H9 (cell line): ENCODE measurements around the gene TTC9B. TPM values are rescaled to one million over a fixed set of nuclear protein-coding genes. Genes with fewer than 3 reads are reported as not detected.

ENCODE experiments used
- DNase-seq: peaks from one replicate; pipeline ENCODE4 v3.0.0-alpha.2; 2017
- H2AFZ ChIP-seq: one replicate; pipeline ENCODE4 v1.6.1; 2013; ENCODE audit warnings: mild to moderate bottlenecking, low read length, control low read depth, moderate library complexity
- H2AK5ac ChIP-seq: 2 replicates; pipeline ENCODE4 v1.6.1; 2013; ENCODE audit warnings: low read length, control low read depth, mixed read lengths; ENCODE audit not compliant: insufficient read length
- H2BK120ac ChIP-seq: one replicate; pipeline ENCODE4 v1.6.1; 2013; ENCODE audit warnings: low read depth, mild to moderate bottlenecking, low read length, control low read depth, inconsistent platforms; ENCODE audit not compliant: poor library complexity, severe bottlenecking
- H2BK12ac ChIP-seq: 2 replicates; pipeline ENCODE4 v1.6.1; 2013; ENCODE audit warnings: low read length, control low read depth, mixed read lengths, low read depth; ENCODE audit not compliant: insufficient read length
- H2BK15ac ChIP-seq: 2 replicates; pipeline ENCODE4 v1.6.1; 2013; ENCODE audit warnings: low read depth, low read length, control low read depth
- H2BK20ac ChIP-seq: one replicate; pipeline ENCODE4 v1.6.1; 2013; ENCODE audit warnings: low read depth, mild to moderate bottlenecking, low read length, control low read depth, inconsistent platforms; ENCODE audit not compliant: poor library complexity, severe bottlenecking
- H2BK5ac ChIP-seq: 2 replicates; pipeline ENCODE4 v1.6.1; 2013; ENCODE audit warnings: low read length, control low read depth, mixed read lengths; ENCODE audit not compliant: insufficient read length
- H3K14ac ChIP-seq: 2 replicates; pipeline ENCODE4 v1.6.1; 2013; ENCODE audit warnings: low read length, control low read depth; ENCODE audit not compliant: insufficient read depth
- H3K18ac ChIP-seq: 2 replicates; pipeline ENCODE4 v1.6.1; 2013; ENCODE audit warnings: low read depth, mild to moderate bottlenecking, mixed read lengths, low read length, control low read depth; ENCODE audit not compliant: insufficient read length
- H3K23ac ChIP-seq: 2 replicates; pipeline ENCODE4 v1.6.1; 2013; ENCODE audit warnings: low read length, control low read depth, mixed read lengths, low read depth; ENCODE audit not compliant: insufficient read length
- H3K23me2 ChIP-seq: 2 replicates; pipeline ENCODE4 v1.6.1; 2013; ENCODE audit warnings: low read depth, mild to moderate bottlenecking, mixed read lengths, low read length, control low read depth; ENCODE audit not compliant: insufficient read length, poor library complexity, severe bottlenecking
- H3K27ac ChIP-seq: 2 replicates; pipeline ENCODE4 v1.5.1; 2013; ENCODE audit warnings: low read length, control low read depth, mixed read lengths, low read depth; ENCODE audit not compliant: insufficient read length
- H3K27me3 ChIP-seq: 2 replicates; pipeline ENCODE4 v1.6.1; 2013; ENCODE audit warnings: low read length, control low read depth, inconsistent platforms; ENCODE audit not compliant: insufficient read depth
- H3K4ac ChIP-seq: 2 replicates; pipeline ENCODE4 v1.6.1; 2013; ENCODE audit warnings: low read depth, mild to moderate bottlenecking, control low read depth, inconsistent platforms, low read length, moderate library complexity
- H3K4me1 ChIP-seq: 2 replicates; pipeline ENCODE4 v1.6.1; 2013; ENCODE audit warnings: low read length, control low read depth, inconsistent platforms; ENCODE audit not compliant: insufficient read depth
- H3K4me2 ChIP-seq: 2 replicates; pipeline ENCODE4 v1.6.1; 2013; ENCODE audit warnings: low read length, control low read depth, mixed read lengths; ENCODE audit not compliant: insufficient read length, insufficient read depth
- H3K56ac ChIP-seq: 2 replicates; pipeline ENCODE4 v1.6.1; 2013; ENCODE audit warnings: low read depth, mild to moderate bottlenecking, mixed read lengths, low read length, control low read depth; ENCODE audit not compliant: insufficient read length
- H3K79me1 ChIP-seq: 2 replicates; pipeline ENCODE4 v1.6.1; 2013; ENCODE audit warnings: low read depth, mild to moderate bottlenecking, moderate library complexity, low read length, control low read depth, inconsistent platforms; ENCODE audit not compliant: insufficient read depth, poor library complexity, severe bottlenecking
- H3K79me2 ChIP-seq: 2 replicates; pipeline ENCODE4 v1.6.1; 2013; ENCODE audit warnings: low read length, control low read depth, inconsistent platforms; ENCODE audit not compliant: insufficient read depth
- H3K9ac ChIP-seq: 2 replicates; pipeline ENCODE4 v1.6.1; 2013; ENCODE audit warnings: low read length, control low read depth, mixed read lengths; ENCODE audit not compliant: insufficient read length; ENCODE audit errors: extremely low read depth
- H3K9me3 ChIP-seq: one replicate; pipeline ENCODE4 v1.6.1; 2013; ENCODE audit warnings: low read depth, low read length, inconsistent platforms; ENCODE audit not compliant: control insufficient read depth
- H3T11ph ChIP-seq: one replicate; pipeline ENCODE4 v1.6.1; 2013; ENCODE audit warnings: mild to moderate bottlenecking, low read length, control low read depth, inconsistent platforms
- H4K20me1 ChIP-seq: one replicate; pipeline ENCODE4 v1.6.1; 2013; ENCODE audit not compliant: control insufficient read depth, insufficient read length, insufficient read depth
- H4K5ac ChIP-seq: 2 replicates; pipeline ENCODE4 v1.6.1; 2013; ENCODE audit warnings: low read depth, mild to moderate bottlenecking, mixed read lengths, low read length, control low read depth; ENCODE audit not compliant: insufficient read length
- H4K8ac ChIP-seq: replicated peaks from 2 replicates; pipeline ENCODE4 v1.6.1; 2013; ENCODE audit warnings: low read length, control low read depth, mixed read lengths, low read depth; ENCODE audit not compliant: insufficient read length
- H4K91ac ChIP-seq: 2 replicates; pipeline ENCODE4 v1.6.1; 2013; ENCODE audit warnings: low read depth, mild to moderate bottlenecking, moderate library complexity, mixed read lengths, low read length, control low read depth; ENCODE audit not compliant: insufficient read length
- H3K27ac Mint-ChIP-seq, 3 experiments: 2 replicates in 2 of 3; 3 replicates in 1 of 3; pipeline ENCODE4 v1.8.0; 2020 to 2021; ENCODE audit warnings: mixed read lengths in 3 of 3, mild to moderate bottlenecking in 1 of 3, moderate library complexity in 1 of 3
- H3K27me3 Mint-ChIP-seq: 2 replicates; pipeline ENCODE4 v1.8.0; 2021; ENCODE audit warnings: low read depth, mild to moderate bottlenecking, moderate library complexity, mixed read lengths
- H3K36me3 Mint-ChIP-seq, 3 experiments: 2 replicates in 2 of 3; 3 replicates in 1 of 3; pipeline ENCODE4 v1.8.0; 2020 to 2021; ENCODE audit warnings: low read depth in 3 of 3, mixed read lengths in 3 of 3; ENCODE audit not compliant: insufficient read depth in 1 of 3
- H3K4me1 Mint-ChIP-seq, 2 experiments: 2 replicates each; pipeline ENCODE4 v1.8.0; 2020; ENCODE audit warnings: mixed read lengths in 2 of 2
- H3K4me3 Mint-ChIP-seq, 2 experiments: 2 replicates in 1 of 2; 3 replicates in 1 of 2; pipeline ENCODE4 v1.8.0; 2020 to 2021; ENCODE audit warnings: mild to moderate bottlenecking in 2 of 2, mixed read lengths in 2 of 2, moderate library complexity in 1 of 2
- H3K9me3 Mint-ChIP-seq, 2 experiments: 2 replicates in 1 of 2; 3 replicates in 1 of 2; pipeline ENCODE4 v1.8.0; 2020; ENCODE audit warnings: mild to moderate bottlenecking in 2 of 2, mixed read lengths in 2 of 2, moderate library complexity in 1 of 2
- CTCF ChIP-seq: fragments of 200-600 bp; sonication (generic); conservative IDR thresholded peaks from 3 replicates; pipeline ENCODE4 v1.8.0; 2021; ENCODE audit warnings: antibody characterized with exemption, mild to moderate bottlenecking
- WGBS: extraction: QIAGEN DNeasy Blood & Tissue Kit; methylation state at CpG from one replicate; pipeline ENCODE4 v1.1.7; 2013; ENCODE audit warnings: missing lambda C conversion rate, low lambda C conversion rate, mixed read lengths; ENCODE audit not compliant: insufficient read length; ENCODE audit errors: extremely low coverage; 5-methylcytosine and 5-hydroxymethylcytosine counted together
- total RNA-seq: library from RNA; stranded (reverse); gene quantifications from 2 replicates; pipeline ENCODE4 v1.2.1, GENCODE V29; 2021

Gene TTC9B
- total RNA-seq, 1 experiment from 2014 or later, result 0.15 TPM

DNA sequence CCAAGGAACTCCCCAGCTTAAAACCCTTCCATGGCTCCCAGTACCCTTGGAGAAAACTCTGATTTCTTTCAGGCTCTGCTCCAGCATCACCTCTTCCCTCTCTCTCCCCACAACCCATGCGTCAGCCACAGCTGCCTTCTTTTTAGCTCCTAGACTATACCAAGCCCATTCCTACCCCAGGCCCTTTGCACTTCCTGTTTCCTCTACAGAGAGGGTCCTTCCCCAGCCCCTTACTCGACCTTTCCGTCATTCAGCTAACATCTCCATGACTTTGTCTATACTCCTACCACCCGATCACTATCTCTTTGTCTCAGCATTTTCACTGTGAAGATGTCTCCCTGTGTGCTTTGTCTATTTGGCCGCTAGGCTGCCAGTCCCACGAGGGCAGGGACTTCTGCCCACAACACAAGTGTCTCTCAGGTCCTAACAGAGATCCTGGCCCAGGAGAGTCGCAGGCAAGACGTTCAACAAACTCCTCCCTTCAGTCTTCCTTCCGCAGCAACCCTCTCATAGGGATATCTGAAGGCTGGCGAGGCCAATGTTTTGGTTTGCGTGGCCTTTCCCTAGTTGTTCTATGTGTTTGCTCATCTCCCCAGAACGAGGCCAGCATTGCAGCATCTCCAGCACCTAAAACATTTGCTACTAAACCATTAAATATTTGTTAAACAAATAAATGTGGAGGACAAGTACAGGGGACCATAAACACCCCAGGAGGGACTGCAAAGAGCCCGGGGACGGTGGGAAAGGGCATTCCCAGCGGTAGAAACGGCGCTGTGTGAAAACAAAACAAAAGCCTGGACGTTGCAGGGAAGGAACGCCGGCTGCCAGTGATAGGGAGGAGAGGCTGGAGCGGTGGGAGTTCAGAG lies 7.5 kb upstream of the TTC9B start:
- no peak for DNase-seq
- no peaks in the 10 kb centered on the region for H4K20me1 ChIP-seq

More for the DNA sequence above, 7.5 kb upstream of the TTC9B start:
- no peak overlapping the region for H3K4me2 ChIP-seq
- H2BK5ac ChIP-seq, result no peak overlapping the region
- H3K27me3 ChIP-seq, result no peaks in the 10 kb centered on the region
- no peak overlapping the region for H2BK120ac ChIP-seq
- no peak overlapping the region for H3K18ac ChIP-seq
- Mint-ChIP-seq H3K27ac (0 out of 7 replicates have a peak overlapping the region, but pooled peaks of 1 of the 3 experiments have one; percentile 9), H3K36me3 (peaks cover 2 to 5% (median 3%) of the 10 kb centered on the region in 3 experiments; a peak in 5 of 7 replicates), H3K9me3 (peaks cover 3 to 7% of the 10 kb centered on the region in 2 experiments), H3K4me1 (peaks cover 3 to 6% of the 10 kb centered on the region in 2 experiments; a peak in 3 of 4 replicates), H3K27me3 (peaks cover 19% of the 10 kb centered on the region), H3K4me3 (no peak overlapping the region)
- H4K8ac ChIP-seq, result no peak overlapping the region
- no peak overlapping the region for H3K56ac ChIP-seq
- no peak overlapping the region for H2AK5ac ChIP-seq
- no peak overlapping the region for H3K27ac ChIP-seq
- H4K91ac ChIP-seq, result no peak overlapping the region
- no peak overlapping the region for H2BK12ac ChIP-seq
- no peaks in the 10 kb centered on the region for H3K79me2 ChIP-seq
- no peak overlapping the region for H3K4ac ChIP-seq
- no peak overlapping the region for H2AFZ ChIP-seq
- H2BK20ac ChIP-seq, result no peak overlapping the region
- no peaks in the 10 kb centered on the region for H3K9me3 ChIP-seq
- H4K5ac ChIP-seq, result no peak overlapping the region
- no peak overlapping the region for H3T11ph ChIP-seq
- H3K14ac ChIP-seq, result peak overlapping the region; percentile 46; the same call in 1 of the 2 replicates
- TF ChIP-seq CTCF, result no peak
- H3K79me1 ChIP-seq, result no peaks in the 10 kb centered on the region
- H3K4me1 ChIP-seq, result no peaks in the 10 kb centered on the region
- no CpG with 5 or more reads among the region's 21 CpGs for WGBS
- H3K23ac ChIP-seq, result no peak overlapping the region
- H3K9ac ChIP-seq, result no peak overlapping the region
- no peak overlapping the region for H2BK15ac ChIP-seq
- peaks cover 3% of the 10 kb centered on the region for H3K23me2 ChIP-seq
